Articular chondrocyte of knee joint (primary cell): ENCODE measurements around the gene KLF12. TPM values are rescaled to one million over a fixed set of nuclear protein-coding genes. Genes with fewer than 3 reads are reported as not detected.

Experiments used
- total RNA-seq: library from RNA; depleted of rRNA; stranded (reverse); fragments of >200 nt; gene quantifications from 2 replicates; pipeline ENCODE4 v1.2.3, GENCODE V29; 2012

KLF12 gene
- total RNA-seq = 22.6 and 25.2 TPM in 2 replicates

DNA sequence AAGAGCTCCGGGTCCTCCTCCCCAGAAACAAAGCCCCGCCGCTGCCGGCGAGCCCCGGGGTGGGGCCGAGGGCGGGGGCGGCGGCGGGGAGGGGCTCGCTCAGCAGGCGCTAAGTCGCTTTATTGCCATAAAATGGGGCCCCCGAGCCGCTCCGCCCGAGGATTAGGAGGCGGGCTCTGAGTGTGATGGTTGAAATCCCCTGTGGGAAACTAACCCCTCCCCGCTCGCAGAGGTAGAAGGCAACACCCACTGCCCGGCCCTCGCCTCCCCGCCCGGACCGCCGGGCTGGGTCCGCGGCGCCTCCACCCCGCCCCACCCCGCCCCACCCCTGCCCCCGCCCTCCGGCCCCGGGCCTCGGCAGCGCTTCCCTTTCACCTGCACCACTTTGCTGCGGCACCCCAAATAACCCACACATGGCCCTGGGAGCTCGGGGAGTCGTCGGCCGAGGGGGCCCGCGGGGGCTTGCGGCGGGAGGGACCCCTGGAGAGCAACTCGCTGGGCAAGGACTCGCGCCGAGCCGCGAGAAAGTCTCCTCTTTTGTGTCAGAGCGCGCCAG, at the start of gene KLF12:
KLF12 (minus strand) TSS at position 184 of the 556 bp plus-strand sequence.

